ENCODE results near the gene KRTAP4-8. TPM values are rescaled to one million over a fixed set of nuclear protein-coding genes. Genes with fewer than 3 reads are reported as not detected.

Gene KRTAP4-8
- polyA plus RNA-seq, 1 of the 3 experiments (the other 2 are of a cell fraction) = not detected

- no peaks in the 10 kb centered on the region for H4K20me1 ChIP-seq (ENCODE audit: insufficient read depth)
- no peak overlapping the region for H3K4me2 ChIP-seq
- no peak for TF ChIP-seq RXRA (IDR thresholded peaks at IDR 0.05; ENCODE audit: borderline replicate concordance, low read depth)
- TF ChIP-seq IRF3 (IDR thresholded peaks at IDR 0.05; ENCODE audit: low read depth, low read length) = no peak
- TF ChIP-seq, protein P1, sequence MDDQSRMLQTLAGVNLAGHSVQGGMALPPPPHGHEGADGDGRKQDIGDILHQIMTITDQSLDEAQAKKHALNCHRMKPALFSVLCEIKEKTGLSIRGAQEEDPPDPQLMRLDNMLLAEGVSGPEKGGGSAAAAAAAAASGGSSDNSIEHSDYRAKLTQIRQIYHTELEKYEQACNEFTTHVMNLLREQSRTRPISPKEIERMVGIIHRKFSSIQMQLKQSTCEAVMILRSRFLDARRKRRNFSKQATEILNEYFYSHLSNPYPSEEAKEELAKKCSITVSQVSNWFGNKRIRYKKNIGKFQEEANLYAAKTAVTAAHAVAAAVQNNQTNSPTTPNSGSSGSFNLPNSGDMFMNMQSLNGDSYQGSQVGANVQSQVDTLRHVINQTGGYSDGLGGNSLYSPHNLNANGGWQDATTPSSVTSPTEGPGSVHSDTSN (IDR thresholded peaks at IDR 0.05) = no peak
- TF ChIP-seq POLR2AphosphoS5 (IDR thresholded peaks at IDR 0.05; ENCODE audit: low read depth, low read length) = no peak
- no peak for TF ChIP-seq FOSL2 (IDR thresholded peaks at IDR 0.05; ENCODE audit: borderline replicate concordance, low read depth)
- no peak for TF ChIP-seq MEF2A (IDR thresholded peaks at IDR 0.05; ENCODE audit: borderline replicate concordance, low read depth)
- TF ChIP-seq RAD21 (IDR thresholded peaks at IDR 0.05; ENCODE audit: low read length) = no peak
- no peak for TF ChIP-seq MXI1 (IDR thresholded peaks at IDR 0.05; ENCODE audit: low read depth, low read length)
- no peak for TF ChIP-seq SMC3 (IDR thresholded peaks at IDR 0.05; ENCODE audit: low read depth, low read length)
- DNase-seq = no peak
- H3K9me2 ChIP-seq = no peaks in the 10 kb centered on the region
- no peak overlapping the region for H3K27ac ChIP-seq (ENCODE audit: low read depth in 2 of 2, low read length in 1 of 2)
- ChIA-PET POLR2A (no interaction called here), CTCF (interaction anchor here (1.5 kb wide), 1 partner anchor 391 kb away, joined by 3 read pairs; no protein-coding TSS in a partner anchor)
- 43% methylated on average over 1 of the region's 1 CpG for WGBS (ENCODE audit: low lambda C conversion rate)
- no peaks in the 10 kb centered on the region for H3K79me2 ChIP-seq (ENCODE audit: insufficient read depth)
- peaks cover 19% of the 10 kb centered on the region for H3F3A ChIP-seq (replicated peaks; ENCODE audit: insufficient read depth)
- H3K36me3 ChIP-seq (replicated peaks in 1 of 2; ENCODE audit: control insufficient read depth in 1 of 2, insufficient read depth in 2 of 2, low read length in 1 of 2) = no peaks in the 10 kb centered on the region
- no peak overlapping the region for H2AFZ ChIP-seq (ENCODE audit: low read depth)
- H3K27me3 ChIP-seq (ENCODE audit: insufficient read depth) = no peaks in the 10 kb centered on the region
- H3K4me1 ChIP-seq (ENCODE audit: control insufficient read depth in 1 of 2, insufficient read depth in 2 of 2, low read depth in 1 of 2, low read length in 1 of 2) = peaks cover 0 to 16% of the 10 kb centered on the region in 2 experiments; a peak in 2 of 4 replicates
- H3K9ac ChIP-seq = no peak overlapping the region
- H3K9me3 ChIP-seq = no peaks in the 10 kb centered on the region
- no peak overlapping the region for H3K4me3 ChIP-seq (ENCODE audit: low read depth in 2 of 2, low read length in 1 of 2)
Measured at GRCh38 chr17:41064301-41064700, 33.6 kb downstream of the KRTAP4-8 start.

DNA sequence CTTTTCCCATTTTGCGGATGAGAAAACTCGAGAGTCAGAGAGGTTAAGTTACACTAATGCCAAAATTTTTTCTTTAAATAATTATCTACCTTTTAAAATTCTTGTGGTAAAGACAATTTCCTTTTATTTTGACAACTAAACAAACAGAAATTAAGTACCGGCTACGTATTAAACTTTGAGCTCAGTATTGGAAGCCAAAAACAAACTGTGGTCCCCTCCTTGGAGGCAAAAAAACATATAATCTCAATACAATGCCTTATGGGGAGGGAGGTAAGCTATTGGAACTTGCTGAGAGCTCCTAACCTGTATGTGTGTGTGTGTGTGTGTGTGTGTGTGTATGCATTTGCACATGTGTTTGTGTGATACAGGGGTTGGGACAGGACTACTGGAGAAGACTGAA, 34.5 kb downstream of the KRTAP4-8 start:
- H3K9ac ChIP-seq = no peak overlapping the region
- TF ChIP-seq NFIC (IDR thresholded peaks at IDR 0.05; ENCODE audit: borderline replicate concordance) = no peak
- TF ChIP-seq RXRA (IDR thresholded peaks at IDR 0.05; ENCODE audit: borderline replicate concordance, low read depth) = no peak
- no peak for TF ChIP-seq FOSL2 (IDR thresholded peaks at IDR 0.05; ENCODE audit: borderline replicate concordance, low read depth)
- TF ChIP-seq FOXJ3 (CRISPR knock-in tag; IDR thresholded peaks at IDR 0.05) = no peak
- TF ChIP-seq, protein P2, sequence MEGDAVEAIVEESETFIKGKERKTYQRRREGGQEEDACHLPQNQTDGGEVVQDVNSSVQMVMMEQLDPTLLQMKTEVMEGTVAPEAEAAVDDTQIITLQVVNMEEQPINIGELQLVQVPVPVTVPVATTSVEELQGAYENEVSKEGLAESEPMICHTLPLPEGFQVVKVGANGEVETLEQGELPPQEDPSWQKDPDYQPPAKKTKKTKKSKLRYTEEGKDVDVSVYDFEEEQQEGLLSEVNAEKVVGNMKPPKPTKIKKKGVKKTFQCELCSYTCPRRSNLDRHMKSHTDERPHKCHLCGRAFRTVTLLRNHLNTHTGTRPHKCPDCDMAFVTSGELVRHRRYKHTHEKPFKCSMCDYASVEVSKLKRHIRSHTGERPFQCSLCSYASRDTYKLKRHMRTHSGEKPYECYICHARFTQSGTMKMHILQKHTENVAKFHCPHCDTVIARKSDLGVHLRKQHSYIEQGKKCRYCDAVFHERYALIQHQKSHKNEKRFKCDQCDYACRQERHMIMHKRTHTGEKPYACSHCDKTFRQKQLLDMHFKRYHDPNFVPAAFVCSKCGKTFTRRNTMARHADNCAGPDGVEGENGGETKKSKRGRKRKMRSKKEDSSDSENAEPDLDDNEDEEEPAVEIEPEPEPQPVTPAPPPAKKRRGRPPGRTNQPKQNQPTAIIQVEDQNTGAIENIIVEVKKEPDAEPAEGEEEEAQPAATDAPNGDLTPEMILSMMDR (IDR thresholded peaks at IDR 0.05) = no peak
- TF ChIP-seq RAD21 (IDR thresholded peaks at IDR 0.05; ENCODE audit: low read length) = no peak
- no peak for TF ChIP-seq MEF2A (IDR thresholded peaks at IDR 0.05; ENCODE audit: borderline replicate concordance, low read depth)
- no peak for TF ChIP-seq FOXM1 (IDR thresholded peaks at IDR 0.05; ENCODE audit: low read depth)
- TF ChIP-seq YY1 (IDR thresholded peaks at IDR 0.05; ENCODE audit: low read depth) = no peak
- TF ChIP-seq TEAD4 (IDR thresholded peaks at IDR 0.05; ENCODE audit: borderline replicate concordance, insufficient read depth) = no peak
- TF ChIP-seq, protein P3, sequence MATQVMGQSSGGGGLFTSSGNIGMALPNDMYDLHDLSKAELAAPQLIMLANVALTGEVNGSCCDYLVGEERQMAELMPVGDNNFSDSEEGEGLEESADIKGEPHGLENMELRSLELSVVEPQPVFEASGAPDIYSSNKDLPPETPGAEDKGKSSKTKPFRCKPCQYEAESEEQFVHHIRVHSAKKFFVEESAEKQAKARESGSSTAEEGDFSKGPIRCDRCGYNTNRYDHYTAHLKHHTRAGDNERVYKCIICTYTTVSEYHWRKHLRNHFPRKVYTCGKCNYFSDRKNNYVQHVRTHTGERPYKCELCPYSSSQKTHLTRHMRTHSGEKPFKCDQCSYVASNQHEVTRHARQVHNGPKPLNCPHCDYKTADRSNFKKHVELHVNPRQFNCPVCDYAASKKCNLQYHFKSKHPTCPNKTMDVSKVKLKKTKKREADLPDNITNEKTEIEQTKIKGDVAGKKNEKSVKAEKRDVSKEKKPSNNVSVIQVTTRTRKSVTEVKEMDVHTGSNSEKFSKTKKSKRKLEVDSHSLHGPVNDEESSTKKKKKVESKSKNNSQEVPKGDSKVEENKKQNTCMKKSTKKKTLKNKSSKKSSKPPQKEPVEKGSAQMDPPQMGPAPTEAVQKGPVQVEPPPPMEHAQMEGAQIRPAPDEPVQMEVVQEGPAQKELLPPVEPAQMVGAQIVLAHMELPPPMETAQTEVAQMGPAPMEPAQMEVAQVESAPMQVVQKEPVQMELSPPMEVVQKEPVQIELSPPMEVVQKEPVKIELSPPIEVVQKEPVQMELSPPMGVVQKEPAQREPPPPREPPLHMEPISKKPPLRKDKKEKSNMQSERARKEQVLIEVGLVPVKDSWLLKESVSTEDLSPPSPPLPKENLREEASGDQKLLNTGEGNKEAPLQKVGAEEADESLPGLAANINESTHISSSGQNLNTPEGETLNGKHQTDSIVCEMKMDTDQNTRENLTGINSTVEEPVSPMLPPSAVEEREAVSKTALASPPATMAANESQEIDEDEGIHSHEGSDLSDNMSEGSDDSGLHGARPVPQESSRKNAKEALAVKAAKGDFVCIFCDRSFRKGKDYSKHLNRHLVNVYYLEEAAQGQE (IDR thresholded peaks at IDR 0.05; ENCODE audit: low read depth, low read length) = no peak
- TF ChIP-seq SIN3A (IDR thresholded peaks at IDR 0.05; ENCODE audit: borderline replicate concordance, low read depth, low read length) = no peak
- no peak for TF ChIP-seq TCF12 (IDR thresholded peaks at IDR 0.05)
- no peak for TF ChIP-seq TAF1 (IDR thresholded peaks at IDR 0.05; ENCODE audit: borderline replicate concordance, low read depth, low read length)
- TF ChIP-seq IRF3 (IDR thresholded peaks at IDR 0.05; ENCODE audit: low read depth, low read length) = no peak
- H3K79me2 ChIP-seq (ENCODE audit: insufficient read depth) = no peaks in the 10 kb centered on the region
- ChIA-PET POLR2A (no interaction called here), CTCF (interaction anchor here (1.5 kb wide), 1 partner anchor 392 kb away, joined by 3 read pairs; no protein-coding TSS in a partner anchor)
- no peaks in the 10 kb centered on the region for H3K9me2 ChIP-seq
- WGBS (ENCODE audit: low lambda C conversion rate) = 68% methylated on average over 4 of the region's 4 CpGs
- no peak overlapping the region for H3K4me2 ChIP-seq
- H3K27me3 ChIP-seq (ENCODE audit: insufficient read depth) = no peaks in the 10 kb centered on the region
- H3K36me3 ChIP-seq (replicated peaks in 1 of 2; ENCODE audit: control insufficient read depth in 1 of 2, insufficient read depth in 2 of 2, low read length in 1 of 2) = no peaks in the 10 kb centered on the region
- H4K20me1 ChIP-seq (ENCODE audit: insufficient read depth) = no peaks in the 10 kb centered on the region
- H3K9me3 ChIP-seq = no peaks in the 10 kb centered on the region
- H3K4me3 ChIP-seq (ENCODE audit: low read depth in 2 of 2, low read length in 1 of 2) = no peak overlapping the region
- DNase-seq = no peak
- H3K27ac ChIP-seq (ENCODE audit: low read depth in 2 of 2, low read length in 1 of 2) = no peak overlapping the region
- no peak overlapping the region for H2AFZ ChIP-seq (ENCODE audit: low read depth)
- H3F3A ChIP-seq (replicated peaks; ENCODE audit: insufficient read depth) = peaks cover 28% of the 10 kb centered on the region
- peaks cover 0 to 22% of the 10 kb centered on the region in 2 experiments; a peak in 2 of 4 replicates for H3K4me1 ChIP-seq (ENCODE audit: control insufficient read depth in 1 of 2, insufficient read depth in 2 of 2, low read depth in 1 of 2, low read length in 1 of 2)

Measured in SK-N-SH (cell line).